Activated T-cell treated with anti-CD3 and anti-CD28 coated beads, Interleukin-2, amount 50 U/mL, for 1 hour (primary cell): ENCODE measurements around the gene OSBPL7.
"Not testable (repeated sequence)": the region's sequence is repeated elsewhere in the genome, so short reads cannot be mapped to it uniquely, and the experiment has no call there.

Source experiments
- DNase-seq: peaks from one replicate; pipeline ENCODE4 v3.0.0-alpha.2; 2020

OSBPL7 gene

GRCh38 chr17:47803201-47803600 is 18.4 kb downstream of the OSBPL7 start:
- no peak for DNase-seq

GRCh38 chr17:47802341-47803022 is 19.1 kb downstream of the OSBPL7 start:
- peak; percentile 58 for DNase-seq

- no peak for DNase-seq
These were observed 19.7 kb downstream of the OSBPL7 start for GRCh38 chr17:47801906-47802305.

- DNase-seq = no peak
These were observed 20.3 kb downstream of the OSBPL7 start for GRCh38 chr17:47801176-47801765.

- DNase-seq = no peak
These were observed 20.9 kb downstream of the OSBPL7 start for GRCh38 chr17:47800686-47801085.

GRCh38 chr17:47797797-47798196 is 23.8 kb downstream of the OSBPL7 start:
- DNase-seq = no peak

GRCh38 chr17:47792979-47793378 is 28.6 kb downstream of the OSBPL7 start:
- no peak for DNase-seq

- no peak for DNase-seq
These were observed 29.1 kb downstream of the OSBPL7 start for GRCh38 chr17:47792457-47792856.

GRCh38 chr17:47791025-47791424 is 30.6 kb downstream of the OSBPL7 start:
- no peak for DNase-seq

GRCh38 chr17:47789611-47790561 is 31.7 kb downstream of the OSBPL7 start:
- DNase-seq = peak; percentile 63

- no peak for DNase-seq
These were observed 36.0 kb downstream of the OSBPL7 start for GRCh38 chr17:47785538-47786123.

GRCh38 chr17:47781397-47781796 is 40.2 kb downstream of the OSBPL7 start:
- DNase-seq = no peak

GRCh38 chr17:47778184-47778635 is 43.4 kb downstream of the OSBPL7 start:
- DNase-seq = no peak

- DNase-seq = peak; percentile 31
These were observed 45.0 kb downstream of the OSBPL7 start for GRCh38 chr17:47776330-47777197.

- DNase-seq = no peak
These were observed 46.5 kb downstream of the OSBPL7 start for GRCh38 chr17:47774987-47775580.

- DNase-seq = no peak
These were observed 47.3 kb downstream of the OSBPL7 start for GRCh38 chr17:47774331-47774730.

GRCh38 chr17:47773649-47774048 is 47.9 kb downstream of the OSBPL7 start:
- DNase-seq = not testable (repeated sequence)

GRCh38 chr17:47763913-47764582 is 57.5 kb downstream of the OSBPL7 start:
- no peak for DNase-seq

- DNase-seq = no peak
These were observed 58.9 kb downstream of the OSBPL7 start for GRCh38 chr17:47762728-47763127.

- DNase-seq = no peak
These were observed 61.0 kb downstream of the OSBPL7 start for GRCh38 chr17:47760409-47761140.
